ENCODE measurements around the gene IGLL1. TPM values are rescaled to one million over a fixed set of nuclear protein-coding genes. Genes with fewer than 3 reads are reported as not detected.

Gene IGLL1
- total RNA-seq, 1 donor, result not detected

DNA sequence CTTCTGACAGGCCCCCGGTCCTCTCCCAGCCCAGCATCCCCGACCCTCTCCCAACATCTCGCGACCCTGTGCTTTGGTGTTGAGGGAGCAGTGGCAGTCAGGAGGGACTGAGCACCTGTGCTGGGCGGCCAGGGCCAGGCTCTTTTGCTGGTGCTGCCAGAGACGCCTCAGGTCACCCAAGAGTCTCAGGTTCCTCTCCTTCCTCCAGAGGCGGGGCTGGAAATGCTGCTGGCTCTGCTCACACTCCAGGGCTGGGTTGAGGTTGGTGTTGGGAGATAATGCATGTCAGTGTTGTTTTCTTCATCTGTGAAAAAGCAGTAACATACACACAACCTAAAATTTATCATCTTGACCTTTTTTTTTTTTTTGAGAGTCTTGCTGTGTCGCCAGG is 1.2 kb upstream of the IGLL1 start:
- no peak for DNase-seq (ENCODE audit: low read depth)
- TF ChIP-seq CTCF (IDR thresholded peaks at IDR 0.05; ENCODE audit: insufficient read depth, low read length), result no peak

DNA sequence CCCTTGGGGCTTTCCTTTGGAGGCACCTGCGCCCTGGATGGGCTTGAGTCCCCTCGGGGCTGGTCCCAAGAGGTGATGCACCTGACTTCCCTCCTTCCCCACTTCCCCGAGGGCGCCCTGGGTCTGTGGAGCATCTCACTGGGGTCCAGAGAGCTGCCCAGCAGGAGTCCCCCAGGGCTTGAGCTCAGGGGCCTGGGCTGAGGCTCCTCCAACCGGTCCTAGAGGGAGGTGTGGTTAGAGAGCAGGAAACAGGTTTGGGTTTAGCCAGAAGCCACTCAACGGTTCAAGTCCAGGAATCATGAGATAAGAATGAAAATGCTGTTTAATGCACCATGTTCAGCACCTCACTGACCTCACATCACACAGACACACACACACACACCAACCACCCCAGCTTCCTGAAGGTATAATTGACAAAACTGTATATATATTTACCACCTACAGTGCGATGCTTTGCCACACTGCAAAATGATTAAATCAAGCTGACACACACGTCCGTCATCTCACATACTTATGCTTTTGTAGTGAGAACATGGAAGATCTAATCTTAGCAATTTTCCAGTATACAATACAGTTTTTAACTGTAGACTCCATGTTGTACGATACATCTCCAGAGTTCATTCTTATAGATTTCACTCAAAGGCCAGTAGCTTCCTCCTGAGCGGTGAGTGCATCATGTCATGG is 628 bp upstream of the IGLL1 start:
- TF ChIP-seq CTCF (IDR thresholded peaks at IDR 0.05; ENCODE audit: insufficient read depth, low read length), result no peak
- no peak for DNase-seq (ENCODE audit: low read depth)
- no peak overlapping the region for H3K4me3 ChIP-seq (ENCODE audit: low read depth, low read length)

More for the DNA sequence above, 1.2 kb upstream of the IGLL1 start:
- H3K4me3 ChIP-seq (ENCODE audit: low read depth, low read length), result no peak overlapping the region

- no peak for TF ChIP-seq CTCF (IDR thresholded peaks at IDR 0.05; ENCODE audit: insufficient read depth, low read length)
- no peak for DNase-seq (ENCODE audit: low read depth)
- no peak overlapping the region for H3K4me3 ChIP-seq (ENCODE audit: low read depth, low read length)
These were observed 810 bp downstream of the IGLL1 start for GRCh38 chr22:23579280-23579679.

GRCh38 chr22:23578306-23578705 is 1.8 kb downstream of the IGLL1 start:
- no peak overlapping the region for H3K4me3 ChIP-seq (ENCODE audit: low read depth, low read length)
- no peak for DNase-seq (ENCODE audit: low read depth)
- TF ChIP-seq CTCF (IDR thresholded peaks at IDR 0.05; ENCODE audit: insufficient read depth, low read length), result no peak

DNA sequence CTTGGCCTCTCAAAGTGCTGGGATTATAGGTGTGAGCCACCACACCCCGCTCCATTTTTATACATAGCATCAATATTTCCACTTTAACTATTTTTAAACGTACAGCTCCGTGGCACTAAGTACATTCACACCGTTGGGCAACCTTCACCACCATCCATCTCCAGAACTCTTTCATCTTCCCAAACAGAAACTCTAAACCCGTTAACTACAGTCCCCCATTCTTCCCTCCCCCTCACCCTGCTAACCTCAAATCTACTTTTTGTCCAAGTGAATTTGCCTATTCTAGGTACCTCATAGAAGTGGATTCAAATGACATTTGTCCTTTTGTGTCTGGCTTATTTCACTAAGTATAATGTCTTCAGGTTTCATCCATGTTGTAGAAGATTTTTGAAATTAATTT is 3.4 kb downstream of the IGLL1 start:
- no peak overlapping the region for H3K4me3 ChIP-seq (ENCODE audit: low read depth, low read length)
- TF ChIP-seq CTCF (IDR thresholded peaks at IDR 0.05; ENCODE audit: insufficient read depth, low read length), result no peak
- DNase-seq (ENCODE audit: low read depth), result no peak

DNA sequence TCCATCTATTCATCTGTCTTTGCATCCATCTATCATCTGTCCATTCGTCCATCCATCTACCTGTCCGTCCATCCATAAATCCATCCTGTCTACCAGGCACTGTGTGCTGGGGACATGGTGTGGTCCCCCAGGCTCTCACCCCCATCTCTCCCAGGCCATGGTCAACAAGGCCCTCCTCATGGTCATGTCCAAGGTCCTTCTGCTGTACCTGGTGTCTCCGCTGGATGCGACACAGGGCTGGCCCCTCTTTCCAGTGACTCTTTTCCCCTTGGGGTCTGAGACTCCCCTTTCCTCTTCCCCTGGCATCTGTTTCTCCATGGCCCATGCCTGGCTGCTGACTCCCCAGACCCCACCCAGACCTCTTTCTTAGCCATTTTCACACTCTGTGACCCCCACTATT is 4.5 kb downstream of the IGLL1 start:
- TF ChIP-seq CTCF (IDR thresholded peaks at IDR 0.05; ENCODE audit: insufficient read depth, low read length), result no peak
- DNase-seq (ENCODE audit: low read depth), result no peak
- H3K4me3 ChIP-seq (ENCODE audit: low read depth, low read length), result no peak overlapping the region

DNA sequence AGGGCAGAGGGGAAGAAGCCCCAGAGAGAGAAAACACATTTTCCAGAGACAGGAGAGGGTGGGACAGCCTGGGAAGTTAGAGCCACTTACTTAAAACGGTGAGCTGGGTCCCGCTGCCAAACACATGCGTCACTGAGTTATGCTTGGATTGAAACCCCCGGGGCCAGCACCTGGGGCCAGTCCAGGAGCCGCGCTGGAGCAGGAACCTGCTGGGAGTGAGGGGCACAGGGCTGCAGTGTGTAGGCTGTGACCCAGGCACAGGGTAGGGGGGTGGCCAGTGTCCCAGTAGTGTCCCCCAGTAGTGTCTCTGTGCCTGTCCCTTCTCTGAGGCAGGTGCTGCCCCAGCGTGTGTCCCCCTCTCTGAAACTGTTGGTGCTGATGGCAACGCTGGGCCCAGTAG is 5.2 kb downstream of the IGLL1 start:
- no peak for TF ChIP-seq CTCF (IDR thresholded peaks at IDR 0.05; ENCODE audit: insufficient read depth, low read length)
- no peak for DNase-seq (ENCODE audit: low read depth)
- H3K4me3 ChIP-seq (ENCODE audit: low read depth, low read length), result no peak overlapping the region

Measured in fibroblast of the aortic adventitia (primary cell).